ENCODE measurements around the gene ZC3H4. TPM values are rescaled to one million over a fixed set of nuclear protein-coding genes. Genes with fewer than 3 reads are reported as not detected.
"Not testable (repeated sequence)": the region's sequence is repeated elsewhere in the genome, so short reads cannot be mapped to it uniquely, and the experiment has no call there.

The ZC3H4 gene
- total RNA-seq, 1 experiment from 2014 or later = 73.0 TPM

GRCh38 chr19:47104680-47105079, 8.9 kb downstream of the ZC3H4 start:
- TF ChIP-seq CTCF (IDR thresholded peaks at IDR 0.05; ENCODE audit: unreplicated experiment) = no peak
- CTCF ChIA-PET = interaction anchor here (0.5 kb wide), 1 partner anchor 56 kb away, joined by 3 read pairs; no protein-coding TSS in a partner anchor
- Mint-ChIP-seq H3K4me1 (ENCODE audit: low read depth, unreplicated experiment) (peaks cover 55% of the 10 kb centered on the region), H3K27me3 (ENCODE audit: unreplicated experiment) (no peaks in the 10 kb centered on the region), H3K4me3 (ENCODE audit: low read depth, unreplicated experiment) (no peak overlapping the region), H3K36me3 (ENCODE audit: insufficient read depth, unreplicated experiment) (peaks cover 62% of the 10 kb centered on the region), H3K27ac (ENCODE audit: unreplicated experiment) (no peak overlapping the region), H3K9me3 (ENCODE audit: low read depth, unreplicated experiment) (no peaks in the 10 kb centered on the region)
- intact Hi-C loops (cut with micrococcal nuclease; ENCODE audit: unreplicated experiment) = no loop called here
- no TSS peak for BruUV-seq (replicated peaks)
- DNase-seq = no peak

- no peak overlapping the region for H3K27ac Mint-ChIP-seq (ENCODE audit: unreplicated experiment)
- H3K9me3 Mint-ChIP-seq (ENCODE audit: low read depth, unreplicated experiment) = no peaks in the 10 kb centered on the region
- BruUV-seq (replicated peaks) = no TSS peak
- no peak overlapping the region for H3K4me3 Mint-ChIP-seq (ENCODE audit: low read depth, unreplicated experiment)
- no peak for DNase-seq
- intact Hi-C loops (cut with micrococcal nuclease; ENCODE audit: unreplicated experiment) = no loop called here
- CTCF ChIA-PET = interaction anchor here (0.7 to 1.3 kb wide), 3 partner anchors 11 to 99 kb away, joined by 3 to 4 read pairs (median 3); partner anchors contain the start of gene ZC3H4
- no peak for TF ChIP-seq CTCF (IDR thresholded peaks at IDR 0.05; ENCODE audit: unreplicated experiment)
- H3K36me3 Mint-ChIP-seq (ENCODE audit: insufficient read depth, unreplicated experiment) = peaks cover 58% of the 10 kb centered on the region
- H3K4me1 Mint-ChIP-seq (ENCODE audit: low read depth, unreplicated experiment) = peaks cover 55% of the 10 kb centered on the region
- H3K27me3 Mint-ChIP-seq (ENCODE audit: unreplicated experiment) = no peaks in the 10 kb centered on the region
Measured at GRCh38 chr19:47102346-47103060, 11.1 kb downstream of the ZC3H4 start.

- BruUV-seq (replicated peaks) = not testable (repeated sequence)
- peaks cover 55% of the 10 kb centered on the region for H3K4me1 Mint-ChIP-seq (ENCODE audit: low read depth, unreplicated experiment)
Measured at GRCh38 chr19:47101116-47101515, 12.5 kb downstream of the ZC3H4 start.

DNA sequence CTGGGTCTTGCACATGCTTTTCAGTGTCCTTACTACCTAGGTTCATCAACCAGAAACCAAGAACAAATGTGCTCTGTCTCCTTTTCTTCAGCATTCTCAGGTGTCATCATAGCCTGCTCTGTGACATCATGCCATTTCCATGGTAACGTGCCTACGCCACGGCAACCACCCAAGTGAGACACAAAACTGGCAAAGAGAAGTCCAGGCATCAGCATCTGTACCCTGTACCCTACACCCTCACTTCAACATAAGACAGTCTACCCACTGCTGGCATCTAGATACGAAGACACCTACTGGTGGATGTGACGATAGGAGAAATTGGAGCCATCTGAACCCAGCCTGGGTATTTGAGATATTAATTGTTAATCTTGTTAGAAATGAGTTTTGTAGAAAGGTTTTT, 13.3 kb downstream of the ZC3H4 start:
- CTCF ChIA-PET = no interaction called here
- intact Hi-C loops (cut with micrococcal nuclease; ENCODE audit: unreplicated experiment) = no loop called here
- Mint-ChIP-seq H3K4me3 (ENCODE audit: low read depth, unreplicated experiment) (no peak overlapping the region), H3K27me3 (ENCODE audit: unreplicated experiment) (no peaks in the 10 kb centered on the region), H3K36me3 (ENCODE audit: insufficient read depth, unreplicated experiment) (peaks cover 63% of the 10 kb centered on the region), H3K27ac (ENCODE audit: unreplicated experiment) (no peak overlapping the region), H3K4me1 (ENCODE audit: low read depth, unreplicated experiment) (peaks cover 55% of the 10 kb centered on the region), H3K9me3 (ENCODE audit: low read depth, unreplicated experiment) (no peaks in the 10 kb centered on the region)
- no TSS peak for BruUV-seq (replicated peaks)
- TF ChIP-seq CTCF (IDR thresholded peaks at IDR 0.05; ENCODE audit: unreplicated experiment) = no peak
- no peak for DNase-seq

More at GRCh38 chr19:47101116-47101515, 12.5 kb downstream of the ZC3H4 start:
- CTCF ChIA-PET; H3K27me3 Mint-ChIP-seq (ENCODE audit: unreplicated experiment); intact Hi-C loops (cut with micrococcal nuclease; ENCODE audit: unreplicated experiment); H3K4me3 Mint-ChIP-seq (ENCODE audit: low read depth, unreplicated experiment); H3K27ac Mint-ChIP-seq (ENCODE audit: unreplicated experiment); H3K9me3 Mint-ChIP-seq (ENCODE audit: low read depth, unreplicated experiment); DNase-seq: not testable (repeated sequence)
- H3K36me3 Mint-ChIP-seq (ENCODE audit: insufficient read depth, unreplicated experiment) = peaks cover 61% of the 10 kb centered on the region

DNA sequence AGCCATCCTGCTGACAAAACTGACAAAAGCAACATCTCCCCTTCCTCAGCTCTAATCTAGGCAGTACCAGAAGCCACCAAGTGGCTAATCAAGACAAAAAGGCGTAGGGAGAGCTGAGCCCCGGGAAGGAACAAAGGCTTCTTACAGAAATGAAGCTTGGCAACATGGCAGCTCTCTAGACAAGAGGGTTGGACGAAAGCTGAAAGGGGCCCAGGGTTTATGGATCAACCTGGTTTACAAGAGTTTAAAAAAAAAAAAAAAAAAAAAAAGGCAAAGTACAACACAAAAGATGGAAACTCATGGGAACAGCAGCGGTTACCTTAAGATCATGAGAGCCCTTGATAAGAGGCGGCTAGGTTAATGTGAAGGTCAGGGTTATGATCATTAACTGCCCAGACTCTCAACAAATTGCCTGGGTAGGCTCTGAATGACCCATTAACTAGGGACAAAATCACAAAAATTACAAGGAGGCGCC, 14.0 kb downstream of the ZC3H4 start:
- H3K36me3 Mint-ChIP-seq (ENCODE audit: insufficient read depth, unreplicated experiment) = peaks cover 62% of the 10 kb centered on the region
- H3K4me1 Mint-ChIP-seq (ENCODE audit: low read depth, unreplicated experiment) = peaks cover 61% of the 10 kb centered on the region
- H3K27ac Mint-ChIP-seq (ENCODE audit: unreplicated experiment) = peak overlapping the region; percentile 95
- CTCF ChIA-PET = interaction anchor here (0.6 to 0.7 kb wide), 4 partner anchors 20 to 82 kb away, joined by 3 to 5 read pairs (median 4); partner anchors contain the start of gene SAE1
- H3K9me3 Mint-ChIP-seq (ENCODE audit: low read depth, unreplicated experiment) = no peaks in the 10 kb centered on the region
- H3K4me3 Mint-ChIP-seq (ENCODE audit: low read depth, unreplicated experiment) = peak overlapping the region; percentile 65
- intact Hi-C loops (cut with micrococcal nuclease; ENCODE audit: unreplicated experiment) = no loop called here
- no peaks in the 10 kb centered on the region for H3K27me3 Mint-ChIP-seq (ENCODE audit: unreplicated experiment)
- no peak for TF ChIP-seq CTCF (IDR thresholded peaks at IDR 0.05; ENCODE audit: unreplicated experiment)
- BruUV-seq (replicated peaks) = no TSS peak
- DNase-seq = no peak
